Measurements from ENCODE around the gene POC1A.

GRCh38 chr3:52162250-52162872 lies 8.1 kb upstream of the POC1A start:
- TF ChIP-seq CTCF (IDR thresholded peaks at IDR 0.05; ENCODE audit: low read depth, low read length), result no peak
- no peak for TF ChIP-seq EZH2phosphoT487 (IDR thresholded peaks at IDR 0.05; ENCODE audit: low read depth)
